Activated gamma-delta T cell (primary cell): ENCODE results near the gene CAMK1.

Experiments
- DNase-seq: peaks from one replicate; lab custom pipeline; 2025; lab: John Stamatoyannopoulos, UW

Gene CAMK1

GRCh38 chr3:9793161-9793781 is 23.5 kb upstream of the CAMK1 start:
- DNase-seq: no peak

GRCh38 chr3:9792405-9793160 is 22.8 kb upstream of the CAMK1 start, which contains the start of the genes ARPC4 and TADA3:
Gene ARPC4 (plus strand): TSS chr3:9793082. CDS start chr3:9793122, 40 bp downstream.
Gene TADA3 (minus strand): TSS chr3:9792473. CDS start chr3:9791466, 1,007 bp downstream.
- DNase-seq: peak; percentile 80

- no peak for DNase-seq
Observed at GRCh38 chr3:9791790-9792404, 22.1 kb upstream of the CAMK1 start.

- no peak for DNase-seq
Observed at GRCh38 chr3:9791127-9791526, 21.4 kb upstream of the CAMK1 start.

- DNase-seq: no peak
Observed at GRCh38 chr3:9787714-9788113, 18.0 kb upstream of the CAMK1 start.

- DNase-seq: no peak
Observed at GRCh38 chr3:9786825-9787669, 17.3 kb upstream of the CAMK1 start.

GRCh38 chr3:9786209-9786739 is 16.5 kb upstream of the CAMK1 start:
- DNase-seq: no peak

GRCh38 chr3:9785602-9786001 is 15.9 kb upstream of the CAMK1 start:
- DNase-seq: no peak

- no peak for DNase-seq
Observed at GRCh38 chr3:9784965-9785364, 15.2 kb upstream of the CAMK1 start.

GRCh38 chr3:9783954-9784353 is 14.2 kb upstream of the CAMK1 start:
- DNase-seq: no peak

- DNase-seq: no peak
Observed at GRCh38 chr3:9782770-9783169, 13.0 kb upstream of the CAMK1 start.

GRCh38 chr3:9781978-9782603 is 12.3 kb upstream of the CAMK1 start:
- no peak for DNase-seq

GRCh38 chr3:9781551-9781950 is 11.8 kb upstream of the CAMK1 start:
- DNase-seq: no peak

- no peak for DNase-seq
Observed at GRCh38 chr3:9780910-9781309, 11.2 kb upstream of the CAMK1 start.

GRCh38 chr3:9780458-9780812 is 10.7 kb upstream of the CAMK1 start:
- DNase-seq: no peak

GRCh38 chr3:9779721-9780457 is 10.1 kb upstream of the CAMK1 start:
- DNase-seq: no peak

- no peak for DNase-seq
Observed at GRCh38 chr3:9779075-9779593, 9.4 kb upstream of the CAMK1 start.

GRCh38 chr3:9778143-9779074 is 8.7 kb upstream of the CAMK1 start:
- no peak for DNase-seq

GRCh38 chr3:9777694-9778021 is 7.9 kb upstream of the CAMK1 start:
- DNase-seq: no peak
